HCT116 (cell line): ENCODE results near the gene NR2F1-AS1. TPM values are rescaled to one million over a fixed set of nuclear protein-coding genes. Genes with fewer than 3 reads are reported as not detected.

Experiments
- ATAC-seq: fragments of 200-7000 bp; cut with Tn5 transposase; 2 replicates; pipeline ENCODE4 v1.9.1; 2020; ENCODE audit warnings: mild to moderate bottlenecking, moderate library complexity
- BruUV-seq: library from RNA; stranded (reverse); fragments of 400-500 nt; replicated peaks from 2 replicates; lab custom pipeline; 2021; lab: Mats Ljungman, UMichigan
- CTCF ChIA-PET: fragments of 300-600 bp; sonication (Branson Sonifier 250); formaldehyde crosslinking; loops from one replicate; lab custom pipeline; 2021; ENCODE audit warnings: antibody characterized with exemption; lab: Charles Lee
- POLR2A ChIA-PET: fragments of 300-600, 350-600 bp; sonication (Branson Sonifier 250); formaldehyde crosslinking; loops from one replicate; lab custom pipeline; 2021; ENCODE audit warnings: antibody characterized with exemption; lab: Charles Lee
- RAD21 ChIA-PET, 2 experiments: fragments of 300-600 bp; sonication (Branson Sonifier 250); formaldehyde crosslinking; loops; one replicate each; lab custom pipeline; 2023; ENCODE audit warnings: low total read pairs in 2 of 2; ENCODE audit not compliant: uncharacterized antibody in 2 of 2, unreplicated experiment in 2 of 2, low non-redundant PET in 1 of 2; lab: Charles Lee
- DNase-seq: peaks from one replicate; pipeline ENCODE4 v3.0.0-alpha.2; 2010; ENCODE audit warnings: low read depth, low spot score
- H2AFZ ChIP-seq: fragments of 200-600 bp; shearing (Covaris generic), sonication (generic); 2 replicates; pipeline ENCODE4 v1.6.1; 2017; ENCODE audit warnings: low read depth, mixed run types, mixed read lengths, antibody characterized with exemption, low read length; ENCODE audit not compliant: poor library complexity, severe bottlenecking
- H3K27ac ChIP-seq: 2 replicates; pipeline ENCODE4 v1.5.1; 2012; ENCODE audit warnings: low read depth, low read length
- H3K27me3 ChIP-seq: fragments of 200-600 bp; sonication (generic); 2 replicates; pipeline ENCODE4 v1.6.1; 2016; ENCODE audit warnings: mixed run types, low read length, mixed read lengths; ENCODE audit not compliant: insufficient read depth
- H3K36me3 ChIP-seq, 2 experiments: fragments of 200-500 bp in 1 of 2; fragments of 200-600 bp in 1 of 2; sonication (Bioruptor generic) in 1 of 2; sonication (generic) in 1 of 2; 2 replicates each; pipeline versions ENCODE4 v1.5.1 to v1.6.1; 2014 to 2016; ENCODE audit warnings: low read length in 2 of 2, inconsistent platforms in 1 of 2, mixed read lengths in 1 of 2, mixed run types in 1 of 2; ENCODE audit not compliant: insufficient read depth in 2 of 2, control insufficient read depth in 1 of 2
- H3K4me1 ChIP-seq, 2 experiments: fragments of 200-600 bp in 1 of 2; sonication (generic) in 1 of 2; 2 replicates each; pipeline versions ENCODE4 v1.5.1 to v1.6.1; 2012 to 2017; ENCODE audit warnings: low read length in 2 of 2, inconsistent platforms in 1 of 2, mild to moderate bottlenecking in 1 of 2, mixed read lengths in 1 of 2, mixed run types in 1 of 2, moderate library complexity in 1 of 2; ENCODE audit not compliant: insufficient read depth in 2 of 2, control insufficient read depth in 1 of 2
- H3K4me2 ChIP-seq: fragments of 200-600 bp; sonication (generic); 2 replicates; pipeline ENCODE4 v1.6.1; 2017; ENCODE audit warnings: mixed run types, low read length, mixed read lengths
- H3K4me3 ChIP-seq, 2 experiments: fragments of 200-600 bp in 1 of 2; sonication (generic) in 1 of 2; replicated peaks in 1 of 2; 2 replicates each; pipeline ENCODE4 v1.5.1; 2011 to 2016; ENCODE audit warnings: low read length in 2 of 2, control low read depth in 1 of 2, low read depth in 1 of 2, mild to moderate bottlenecking in 1 of 2, mixed read lengths in 1 of 2, mixed run types in 1 of 2
- H3K79me2 ChIP-seq: fragments of 200-600 bp; sonication (generic); 2 replicates; pipeline ENCODE4 v1.6.1; 2017; ENCODE audit warnings: mild to moderate bottlenecking, mixed run types, low read length, moderate library complexity, mixed read lengths; ENCODE audit not compliant: insufficient read depth
- H3K9ac ChIP-seq: fragments of 200-600 bp; sonication (generic); 2 replicates; pipeline ENCODE4 v1.6.1; 2016; ENCODE audit warnings: low read length, mixed read lengths
- H3K9me2 ChIP-seq: fragments of 200-600 bp; sonication (generic), shearing (Covaris generic); 2 replicates; pipeline ENCODE4 v1.6.1; 2017; ENCODE audit warnings: mixed run types, mild to moderate bottlenecking, moderate library complexity; ENCODE audit not compliant: insufficient read depth
- H3K9me3 ChIP-seq, 2 experiments: fragments of 200-500 bp in 1 of 2; fragments of 200-600 bp in 1 of 2; sonication (Bioruptor generic) in 1 of 2; sonication (generic) in 1 of 2; 2 replicates each; pipeline ENCODE4 v1.6.1; 2014 to 2017; ENCODE audit warnings: low read length in 2 of 2, mixed read lengths in 2 of 2, inconsistent platforms in 1 of 2, low read depth in 1 of 2, mild to moderate bottlenecking in 1 of 2, mixed run types in 1 of 2, moderate library complexity in 1 of 2; ENCODE audit not compliant: control insufficient read depth in 1 of 2, insufficient read depth in 1 of 2
- H4K20me1 ChIP-seq: fragments of 200-600 bp; sonication (generic), shearing (Covaris generic); 2 replicates; pipeline ENCODE4 v1.6.1; 2017; ENCODE audit warnings: mixed run types, mild to moderate bottlenecking, moderate library complexity; ENCODE audit not compliant: insufficient read depth
- EGR1 ChIP-seq: IDR thresholded peaks from 2 replicates; pipeline ENCODE4 v1.6.1; 2012; ENCODE audit warnings: low read depth
- EZH2phosphoT487 ChIP-seq: fragments of 200-600 bp; IDR thresholded peaks from 2 replicates; pipeline ENCODE4 v1.6.1; 2018; ENCODE audit warnings: antibody characterized with exemption, borderline replicate concordance
- YY1 ChIP-seq: IDR thresholded peaks from 2 replicates; pipeline ENCODE4 v1.6.1; 2011; ENCODE audit warnings: low read length, low read depth, moderate library complexity, mild to moderate bottlenecking; ENCODE audit not compliant: insufficient replicate concordance; ENCODE audit errors: extremely low read depth
- ZNF274 ChIP-seq: fragments of 200-500 bp; sonication (Bioruptor generic); IDR thresholded peaks from 2 replicates; pipeline ENCODE4 v1.6.1; 2014; ENCODE audit warnings: mild to moderate bottlenecking, low read depth, low read length, inconsistent platforms
- intact Hi-C: fragments of 100-400 bp; cut with micrococcal nuclease; formaldehyde crosslinking; loops from 2 replicates; pipeline ENCODE4 v1.10.0; 2022
- total RNA-seq: library from RNA; stranded (reverse); gene quantifications from one replicate; pipeline ENCODE4 v1.2.1, GENCODE V29; 2021; ENCODE audit not compliant: unreplicated experiment

Gene NR2F1-AS1
- total RNA-seq, 1 experiment from 2014 or later = 20.1 TPM

DNA sequence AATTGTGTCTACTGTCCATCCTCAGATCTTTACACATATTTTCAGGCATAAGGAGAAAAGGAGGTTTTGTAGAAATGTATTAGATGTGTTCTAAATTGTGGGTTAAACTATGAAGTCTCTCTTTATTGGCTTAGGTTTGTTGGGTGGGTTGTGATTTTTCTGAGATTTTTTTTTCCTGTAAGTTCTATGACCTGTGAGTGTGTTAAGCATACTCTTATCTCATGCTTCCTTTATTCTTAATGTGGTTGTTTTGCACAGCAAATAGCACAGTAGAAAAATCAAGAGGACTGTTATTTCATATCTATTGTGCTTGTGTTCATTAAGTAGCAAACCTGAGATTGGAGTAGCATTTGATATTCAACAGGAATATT lies 25.3 kb upstream of the NR2F1-AS1 start:
- Histone ChIP-seq H3K9me2 (no peaks in the 10 kb centered on the region), H2AFZ (no peak overlapping the region), H3K79me2 (no peaks in the 10 kb centered on the region), H3K27me3 (peaks cover 44% of the 10 kb centered on the region), H3K9me3 (no peaks in the 10 kb centered on the region), H3K36me3 (no peaks in the 10 kb centered on the region), H4K20me1 (no peaks in the 10 kb centered on the region)
- BruUV-seq = no TSS peak
- POLR2A ChIA-PET = interaction anchor here (1.7 kb wide), 1 partner anchor 24 kb away, joined by 8 read pairs; the partner anchor contains the start of gene NR2F1
- RAD21 ChIA-PET = no interaction called here
- intact Hi-C loops = loop anchor here (10.0 kb wide), 2 partner anchors 288 to 1248 kb away; no protein-coding TSS in a partner anchor
- CTCF ChIA-PET = interaction anchor here (1.3 to 1.7 kb wide), 2 partner anchors 195 to 1288 kb away, joined by 3 to 18 read pairs; no protein-coding TSS in a partner anchor
- TF ChIP-seq EGR1 = no peak
- no peak for TF ChIP-seq YY1
- TF ChIP-seq, all 23 proteins: peak for 0
- ATAC-seq = no peak
- Histone ChIP-seq H3K4me1 (peaks cover 9 to 10% of the 10 kb centered on the region in 2 experiments; a peak in 2 of 4 replicates), H3K4me2 (no peak overlapping the region), H3K4me3 (no peak overlapping the region), H3K9ac (no peak overlapping the region), H3K27ac (no peak overlapping the region)
- no peak for DNase-seq

DNA sequence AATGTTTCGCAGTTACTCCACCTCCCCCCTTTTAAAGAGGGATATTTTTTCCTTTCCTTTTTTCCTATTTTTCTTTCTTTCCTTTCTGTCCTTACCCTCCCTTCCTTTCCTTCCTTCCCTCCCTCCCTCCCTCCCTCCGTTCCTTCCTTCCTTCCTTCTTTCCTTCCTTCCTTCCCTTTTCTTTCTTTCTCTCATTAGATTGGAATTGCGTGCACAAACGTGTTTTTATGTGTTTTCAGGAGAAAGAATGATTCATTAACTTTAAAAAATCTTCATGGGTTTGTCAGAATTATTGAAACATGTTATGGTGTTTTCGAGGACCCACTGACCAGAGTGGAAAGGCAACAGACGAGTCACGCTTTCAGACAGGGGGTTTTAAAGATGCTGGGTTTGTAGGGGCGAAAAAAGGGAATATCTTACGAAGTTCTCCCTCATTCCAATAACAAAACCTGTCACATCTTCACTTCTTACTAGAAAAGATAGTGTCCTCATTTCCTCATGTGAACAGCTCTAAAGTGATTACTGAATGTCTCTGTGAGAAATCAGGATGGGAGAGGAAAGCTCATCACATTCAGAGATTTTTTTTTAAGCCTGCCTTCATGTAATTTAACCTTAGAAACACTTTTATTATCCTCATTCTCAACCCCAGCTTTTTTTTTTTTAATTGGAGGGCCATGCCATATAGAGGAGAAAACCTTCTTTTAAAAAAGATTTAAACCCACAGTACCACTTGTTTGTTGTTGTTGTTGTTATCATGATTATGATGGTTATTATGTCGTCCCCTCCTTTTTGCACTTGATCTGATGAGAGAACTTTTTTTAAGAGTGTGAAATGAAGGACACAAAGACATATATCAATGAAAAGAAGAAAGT lies 23.9 kb upstream of the NR2F1-AS1 start:
- TF ChIP-seq EZH2phosphoT487 (no peak), ZNF274 (no peak)
- ChIA-PET RAD21 (no interaction called here), POLR2A (no interaction called here), CTCF (no interaction called here)
- Histone ChIP-seq H3K79me2 (no peaks in the 10 kb centered on the region), H3K4me1 (peaks cover 9 to 10% of the 10 kb centered on the region in 2 experiments; a peak in 2 of 4 replicates), H2AFZ (no peak overlapping the region), H3K4me3 (no peak overlapping the region), H3K9me3 (no peaks in the 10 kb centered on the region), H3K9me2 (no peaks in the 10 kb centered on the region), H3K9ac (no peak overlapping the region), H3K36me3 (no peaks in the 10 kb centered on the region), H3K27ac (no peak overlapping the region), H3K4me2 (no peak overlapping the region), H4K20me1 (no peaks in the 10 kb centered on the region), H3K27me3 (peaks cover 29% of the 10 kb centered on the region)
- DNase-seq = no peak
- intact Hi-C loops = loop anchor here (10.0 kb wide), 2 partner anchors 290 to 1250 kb away; no protein-coding TSS in a partner anchor
- BruUV-seq = no TSS peak
- ATAC-seq = no peak
